ENCODE measurements around the gene CCNK. TPM values are rescaled to one million over a fixed set of nuclear protein-coding genes. Genes with fewer than 3 reads are reported as not detected.

The CCNK gene
- total RNA-seq, 4 donors from 2014 or later: 16.5 to 29.1 (median 21.4) TPM

DNA sequence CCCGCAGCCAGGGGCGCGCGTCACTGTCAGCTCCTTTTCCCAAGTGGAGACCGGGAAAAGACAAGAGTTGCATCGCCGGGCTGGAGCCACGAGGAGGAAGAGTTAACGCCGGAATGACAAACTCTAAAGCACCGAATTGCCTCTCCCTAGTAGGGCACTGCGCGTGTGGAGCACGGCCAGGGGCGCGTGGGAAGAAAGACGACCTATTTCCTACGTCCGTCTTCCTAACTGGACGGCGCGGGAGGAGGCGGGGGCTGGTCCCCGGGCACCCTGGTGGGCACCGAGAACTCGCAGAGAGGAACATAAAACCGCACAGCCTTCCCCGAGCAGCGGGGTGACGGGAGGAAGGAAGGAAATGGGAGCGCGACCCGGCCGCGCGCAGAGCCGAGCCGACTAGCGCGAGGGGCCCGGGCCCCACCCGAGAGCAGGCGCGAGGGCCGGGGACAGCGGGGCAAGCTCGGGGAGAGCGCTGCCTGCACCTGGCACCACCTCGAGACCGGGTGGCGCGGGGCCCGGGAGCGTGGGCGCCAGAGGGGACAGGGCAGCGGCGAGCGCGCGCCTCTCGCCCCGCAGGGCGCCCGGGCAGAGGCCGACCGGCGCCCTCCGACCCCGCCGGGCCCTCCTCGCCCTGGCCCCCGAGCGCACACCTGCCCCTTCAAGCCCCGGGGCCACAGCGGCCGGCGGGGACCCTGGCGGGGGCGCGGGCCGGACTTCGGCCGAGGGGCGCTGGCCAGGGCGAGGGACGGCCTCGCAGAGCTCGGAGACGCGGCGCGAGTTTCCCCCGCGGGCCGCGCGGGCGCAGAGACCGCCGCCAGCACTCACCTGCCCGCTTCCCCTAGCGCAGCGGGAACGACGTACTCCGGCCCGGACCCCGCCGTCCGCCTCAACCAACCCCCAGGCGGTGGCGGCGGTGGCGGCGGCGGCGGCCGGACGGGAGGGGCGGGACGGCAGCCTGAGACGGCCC lies 1.0 kb upstream of the CCNK start, which contains the start of gene SETD3:
TSS of gene SETD3 (minus strand) at position 954 of the 964 bp plus-strand sequence. CDS start 15,054 bp downstream, outside the sequence.
- no peaks in the 10 kb centered on the region for H3K36me3 ChIP-seq
- 1% methylated on average over 41 to 54 of the region's 122 CpGs for WGBS, 2 donors
- H3K4me1 ChIP-seq: peaks cover 0 to 67% (median 31%) of the 10 kb centered on the region in 4 donors
- TF ChIP-seq, protein P1, sequence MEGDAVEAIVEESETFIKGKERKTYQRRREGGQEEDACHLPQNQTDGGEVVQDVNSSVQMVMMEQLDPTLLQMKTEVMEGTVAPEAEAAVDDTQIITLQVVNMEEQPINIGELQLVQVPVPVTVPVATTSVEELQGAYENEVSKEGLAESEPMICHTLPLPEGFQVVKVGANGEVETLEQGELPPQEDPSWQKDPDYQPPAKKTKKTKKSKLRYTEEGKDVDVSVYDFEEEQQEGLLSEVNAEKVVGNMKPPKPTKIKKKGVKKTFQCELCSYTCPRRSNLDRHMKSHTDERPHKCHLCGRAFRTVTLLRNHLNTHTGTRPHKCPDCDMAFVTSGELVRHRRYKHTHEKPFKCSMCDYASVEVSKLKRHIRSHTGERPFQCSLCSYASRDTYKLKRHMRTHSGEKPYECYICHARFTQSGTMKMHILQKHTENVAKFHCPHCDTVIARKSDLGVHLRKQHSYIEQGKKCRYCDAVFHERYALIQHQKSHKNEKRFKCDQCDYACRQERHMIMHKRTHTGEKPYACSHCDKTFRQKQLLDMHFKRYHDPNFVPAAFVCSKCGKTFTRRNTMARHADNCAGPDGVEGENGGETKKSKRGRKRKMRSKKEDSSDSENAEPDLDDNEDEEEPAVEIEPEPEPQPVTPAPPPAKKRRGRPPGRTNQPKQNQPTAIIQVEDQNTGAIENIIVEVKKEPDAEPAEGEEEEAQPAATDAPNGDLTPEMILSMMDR (IDR thresholded peaks at IDR 0.05): peak in 2 of 5 experiments; percentile 14 to 39
- TF ChIP-seq POLR2A (IDR thresholded peaks at IDR 0.05) (peak in 1 of 2 donors; percentile 42), EP300 (IDR thresholded peaks at IDR 0.05) (peak in 1 of 2 donors; percentile 44)
- DNase-seq (ENCODE audit: low spot score in 2 of 2): peak in 1 of 2 donors; percentile 31
- H3K4me3 ChIP-seq: peak within 1 kb of the TSS; percentile 68 to 97 (median 92)
- H3K27me3 ChIP-seq: no peaks in the 10 kb centered on the region
- H3K27ac ChIP-seq: peak within 1 kb of the TSS; percentile 89 to 96 (median 96)
- H3K9me3 ChIP-seq: no peaks in the 10 kb centered on the region

GRCh38 chr14:99481745-99482099 lies 513 bp downstream of the CCNK start:
- H3K27ac ChIP-seq: peak overlapping the region; percentile 89 to 96 (median 96)
- no peaks in the 10 kb centered on the region for H3K9me3 ChIP-seq
- H3K27me3 ChIP-seq: no peaks in the 10 kb centered on the region
- no peaks in the 10 kb centered on the region for H3K36me3 ChIP-seq
- TF ChIP-seq POLR2A (IDR thresholded peaks at IDR 0.05) (no peak), EP300 (IDR thresholded peaks at IDR 0.05) (no peak)
- TF ChIP-seq, protein P1 (IDR thresholded peaks at IDR 0.05): no peak
- H3K4me3 ChIP-seq: peak overlapping the region; percentile 67 to 97 (median 92)
- WGBS, 2 donors: 0 to 1% methylated on average over 17 of the region's 17 CpGs
- DNase-seq (ENCODE audit: low spot score in 2 of 2): no peak
- H3K4me1 ChIP-seq: peaks cover 0 to 70% (median 31%) of the 10 kb centered on the region in 4 donors

DNA sequence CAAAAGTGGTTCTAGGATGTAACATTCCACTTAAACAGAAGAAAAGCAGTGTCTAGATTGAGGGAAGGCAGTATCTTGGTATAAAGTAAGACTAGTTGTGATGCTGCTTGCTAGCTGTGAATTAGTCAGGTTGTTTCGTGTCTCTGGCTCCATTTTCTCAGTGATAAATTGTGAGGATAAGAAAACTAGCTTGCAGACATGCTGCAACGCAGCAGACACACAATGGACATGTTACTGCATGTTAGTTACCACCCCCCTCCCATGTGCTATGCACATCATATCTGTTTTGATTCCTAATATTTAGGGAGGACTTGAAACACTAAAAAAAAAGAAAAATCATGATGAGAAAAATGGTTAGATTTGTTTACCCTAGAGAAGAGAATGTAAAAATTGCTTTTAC lies 2.9 kb downstream of the CCNK start:
- H3K4me3 ChIP-seq: no peak overlapping the region
- peaks cover 0 to 63% (median 23%) of the 10 kb centered on the region in 4 donors for H3K4me1 ChIP-seq
- TF ChIP-seq EP300 (IDR thresholded peaks at IDR 0.05) (no peak), POLR2A (IDR thresholded peaks at IDR 0.05) (no peak)
- TF ChIP-seq, protein P1 (IDR thresholded peaks at IDR 0.05): no peak
- WGBS, 2 donors: 42 to 60% methylated on average over 2 of the region's 2 CpGs
- no peak overlapping the region for H3K27ac ChIP-seq
- no peaks in the 10 kb centered on the region for H3K36me3 ChIP-seq
- no peaks in the 10 kb centered on the region for H3K27me3 ChIP-seq
- no peak for DNase-seq (ENCODE audit: low spot score in 2 of 2)
- no peaks in the 10 kb centered on the region for H3K9me3 ChIP-seq

DNA sequence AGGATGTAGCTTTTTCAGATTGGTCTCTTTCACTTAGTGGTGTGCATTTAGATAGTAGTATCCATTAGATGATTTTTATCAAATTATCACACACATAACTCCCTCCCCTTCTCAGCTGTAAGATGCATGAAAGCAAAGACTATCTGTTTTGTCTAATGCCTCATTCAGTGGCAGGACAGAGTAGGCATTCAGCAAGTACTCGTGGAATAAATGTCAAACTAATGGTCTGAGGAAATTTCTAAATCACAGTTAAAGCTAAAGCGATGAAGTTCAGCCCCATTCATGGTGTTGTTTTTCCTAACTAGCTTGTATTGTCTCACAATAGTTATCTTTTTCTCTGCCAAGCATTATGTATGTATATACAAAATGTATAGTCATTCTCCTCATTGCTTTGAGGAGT lies 16.1 kb downstream of the CCNK start:
- WGBS, 2 donors: 47 to 62% methylated on average over 2 of the region's 2 CpGs
- Histone ChIP-seq H3K9me3 (no peaks in the 10 kb centered on the region), H3K27ac (no peak overlapping the region), H3K27me3 (no peaks in the 10 kb centered on the region), H3K36me3 (peaks cover 0 to 83% (median 8%) of the 10 kb centered on the region in 3 donors), H3K4me1 (no peaks in the 10 kb centered on the region), H3K4me3 (no peak overlapping the region)
- TF ChIP-seq EP300 (IDR thresholded peaks at IDR 0.05) (no peak), POLR2A (IDR thresholded peaks at IDR 0.05) (no peak)
- TF ChIP-seq, protein P1 (IDR thresholded peaks at IDR 0.05): no peak
- no peak for DNase-seq (ENCODE audit: low spot score in 2 of 2)

GRCh38 chr14:99497894-99498293 lies 16.7 kb downstream of the CCNK start:
- Histone ChIP-seq H3K4me3 (no peak overlapping the region), H3K27me3 (no peaks in the 10 kb centered on the region), H3K27ac (no peak overlapping the region), H3K36me3 (peaks cover 4 to 83% (median 10%) of the 10 kb centered on the region in 3 donors), H3K4me1 (no peaks in the 10 kb centered on the region), H3K9me3 (no peaks in the 10 kb centered on the region)
- TF ChIP-seq POLR2A (IDR thresholded peaks at IDR 0.05): no peak
- no peak for TF ChIP-seq EP300 (IDR thresholded peaks at IDR 0.05)
- TF ChIP-seq, protein P1 (IDR thresholded peaks at IDR 0.05): no peak
- no peak for DNase-seq (ENCODE audit: low spot score in 2 of 2)
- 77 to 82% methylated on average over 3 of the region's 3 CpGs for WGBS, 2 donors

Data from tibial nerve (tissue), 4 donors.